Measurements from ENCODE around the gene SRGAP1.

Gene SRGAP1

DNA sequence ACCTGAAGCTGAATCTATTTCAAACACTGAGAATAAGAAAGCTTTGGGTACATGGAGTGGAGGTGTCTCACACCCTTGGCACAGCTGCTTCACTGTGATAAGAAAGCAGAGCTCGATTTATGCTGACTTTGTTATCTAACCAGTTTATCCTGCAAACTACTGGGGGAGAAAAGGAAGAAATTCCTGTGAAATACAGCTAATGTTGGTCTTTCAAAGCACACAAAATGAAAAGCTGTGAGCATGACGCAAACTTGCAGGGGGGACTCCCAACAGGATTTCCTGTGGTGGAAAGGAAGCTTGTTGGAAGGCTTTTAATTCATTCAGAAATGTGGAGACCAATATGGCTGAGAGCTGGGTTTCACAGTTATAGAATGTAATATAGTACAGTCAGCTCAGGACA is 53.4 kb downstream of the SRGAP1 start:
- DNase-seq: no peak
- Mint-ChIP-seq H3K4me1 (peaks cover 1% of the 10 kb centered on the region), H3K27me3 (peaks cover 13% of the 10 kb centered on the region), H3K27ac (no peak overlapping the region), H3K36me3 (ENCODE audit: low read depth) (no peaks in the 10 kb centered on the region), H3K9me3 (no peaks in the 10 kb centered on the region), H3K4me3 (no peak overlapping the region)
- no peak for ATAC-seq

DNA sequence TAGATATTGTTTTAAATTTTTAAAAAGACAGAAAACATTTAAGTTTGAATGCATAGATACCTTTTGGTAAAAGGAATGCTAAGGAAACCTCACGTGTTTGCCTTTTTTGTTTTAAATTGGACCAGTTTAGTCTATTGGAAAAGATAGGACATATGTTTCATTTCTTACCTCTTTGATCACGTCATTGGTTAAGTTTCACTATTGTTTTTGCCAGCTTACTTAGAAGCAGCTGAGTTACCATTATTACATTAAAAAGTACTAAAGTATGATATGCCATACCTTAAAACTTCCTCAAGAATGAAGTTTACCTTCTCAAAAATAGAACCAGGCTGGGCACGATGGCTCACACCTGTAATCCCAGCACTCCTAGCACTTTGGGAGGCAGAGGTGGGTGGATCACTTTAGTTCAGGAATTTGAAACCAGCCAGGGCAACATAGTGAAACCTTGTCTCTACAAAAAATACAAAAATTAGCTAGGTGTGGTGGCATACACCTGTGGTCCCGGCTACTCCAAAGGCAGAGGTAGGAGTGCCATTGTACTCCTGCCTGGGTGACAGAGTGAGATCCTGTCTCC is 54.4 kb downstream of the SRGAP1 start:
- H3K4me3 Mint-ChIP-seq: no peak overlapping the region
- H3K9me3 Mint-ChIP-seq: no peaks in the 10 kb centered on the region
- H3K27ac Mint-ChIP-seq: no peak overlapping the region
- no peak for DNase-seq
- peaks cover 1% of the 10 kb centered on the region for H3K4me1 Mint-ChIP-seq
- H3K27me3 Mint-ChIP-seq: peaks cover 13% of the 10 kb centered on the region
- H3K36me3 Mint-ChIP-seq (ENCODE audit: low read depth): no peaks in the 10 kb centered on the region
- ATAC-seq: no peak

DNA sequence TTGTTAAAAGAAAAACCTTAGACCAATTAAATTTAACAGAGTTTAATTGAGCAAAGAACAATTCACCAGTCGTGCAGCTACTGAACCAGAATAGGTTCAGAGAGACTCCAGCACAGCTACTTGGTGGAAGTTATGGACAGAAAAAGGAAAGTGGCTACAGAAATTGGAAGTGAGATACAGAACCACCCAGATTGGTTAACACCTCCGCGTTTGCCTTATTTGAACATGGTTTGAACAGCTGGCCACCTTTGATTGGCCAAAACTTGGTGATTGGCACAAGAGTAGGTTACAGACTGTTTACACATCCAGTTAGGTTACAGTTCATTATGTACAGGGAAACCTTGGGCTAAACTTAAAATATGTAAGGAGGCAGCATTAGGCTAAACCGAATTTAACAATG is 54.9 kb downstream of the SRGAP1 start:
- Mint-ChIP-seq H3K4me3 (no peak overlapping the region), H3K4me1 (peaks cover 1% of the 10 kb centered on the region), H3K27me3 (peaks cover 12% of the 10 kb centered on the region), H3K27ac (no peak overlapping the region), H3K9me3 (no peaks in the 10 kb centered on the region), H3K36me3 (ENCODE audit: low read depth) (no peaks in the 10 kb centered on the region)
- DNase-seq (no peak), ATAC-seq (no peak)

DNA sequence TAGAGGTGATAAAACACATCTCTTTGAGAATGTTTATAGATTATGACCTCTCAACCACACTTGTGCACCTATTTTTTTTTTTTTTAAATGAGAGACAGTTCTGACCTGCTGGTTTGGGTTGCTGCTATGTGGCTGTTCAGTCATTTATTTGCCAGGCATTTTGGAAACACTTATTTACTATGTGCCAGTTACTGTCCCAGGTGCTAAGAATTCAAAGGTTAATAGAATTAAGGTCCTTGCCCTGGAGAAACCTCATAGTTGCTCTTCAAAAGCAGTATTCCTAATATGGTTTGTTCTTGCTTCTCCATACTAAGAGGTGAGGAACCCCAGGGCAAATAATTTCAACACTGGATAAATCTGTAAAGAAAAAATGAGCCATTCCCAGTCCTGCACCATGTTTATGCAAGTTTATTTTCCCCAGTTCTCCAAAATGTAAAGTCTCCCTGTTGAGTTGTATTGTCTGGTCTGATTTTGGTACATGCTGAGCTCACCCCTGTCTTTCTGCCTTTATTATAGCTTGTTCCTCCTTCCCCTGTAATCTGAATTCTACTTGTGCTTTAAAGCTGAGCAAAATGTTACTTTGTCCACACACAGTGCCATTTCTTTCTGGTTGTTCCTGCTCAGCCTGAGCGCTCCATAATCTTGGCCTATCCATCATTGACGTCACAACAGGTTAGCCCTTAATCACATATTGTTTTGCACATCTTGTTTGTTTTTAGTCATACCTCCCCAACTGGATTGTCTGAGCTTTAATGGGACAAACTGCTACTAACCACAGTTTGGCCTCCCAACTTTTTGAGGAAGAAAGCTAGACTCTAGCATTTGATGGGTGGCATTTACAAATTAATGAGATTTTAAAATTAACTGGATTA is 56.7 kb downstream of the SRGAP1 start:
- ATAC-seq (no peak), DNase-seq (no peak)
- H3K27ac Mint-ChIP-seq: no peak overlapping the region
- no peak overlapping the region for H3K4me3 Mint-ChIP-seq
- peaks cover 12% of the 10 kb centered on the region for H3K27me3 Mint-ChIP-seq
- H3K9me3 Mint-ChIP-seq: no peaks in the 10 kb centered on the region
- peaks cover 1% of the 10 kb centered on the region for H3K4me1 Mint-ChIP-seq
- no peaks in the 10 kb centered on the region for H3K36me3 Mint-ChIP-seq (ENCODE audit: low read depth)

DNA sequence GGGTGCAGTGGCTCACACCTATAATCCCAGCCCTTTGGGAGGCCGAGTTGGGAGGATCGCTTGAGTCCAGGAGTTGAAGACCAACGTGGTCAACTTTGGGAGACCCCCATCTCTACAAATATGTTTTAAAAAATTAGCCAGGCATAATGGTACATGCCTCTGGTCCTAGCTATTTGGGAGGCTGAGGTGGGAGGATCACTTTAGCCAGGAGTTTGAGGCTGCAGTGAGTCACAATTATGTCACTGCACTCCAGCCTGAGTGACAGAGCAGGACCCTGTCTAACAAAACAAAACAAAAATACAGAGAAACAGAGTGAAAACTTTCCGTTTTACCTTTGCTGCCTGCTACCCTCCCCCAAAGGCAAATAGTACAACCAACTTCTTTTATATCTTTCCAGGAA is 60.2 kb downstream of the SRGAP1 start:
- ATAC-seq (no peak), DNase-seq (no peak)
- H3K4me1 Mint-ChIP-seq: no peaks in the 10 kb centered on the region
- no peak overlapping the region for H3K27ac Mint-ChIP-seq
- no peaks in the 10 kb centered on the region for H3K36me3 Mint-ChIP-seq (ENCODE audit: low read depth)
- H3K27me3 Mint-ChIP-seq: peaks cover 5% of the 10 kb centered on the region
- no peak overlapping the region for H3K4me3 Mint-ChIP-seq
- H3K9me3 Mint-ChIP-seq: peaks cover 4% of the 10 kb centered on the region

DNA sequence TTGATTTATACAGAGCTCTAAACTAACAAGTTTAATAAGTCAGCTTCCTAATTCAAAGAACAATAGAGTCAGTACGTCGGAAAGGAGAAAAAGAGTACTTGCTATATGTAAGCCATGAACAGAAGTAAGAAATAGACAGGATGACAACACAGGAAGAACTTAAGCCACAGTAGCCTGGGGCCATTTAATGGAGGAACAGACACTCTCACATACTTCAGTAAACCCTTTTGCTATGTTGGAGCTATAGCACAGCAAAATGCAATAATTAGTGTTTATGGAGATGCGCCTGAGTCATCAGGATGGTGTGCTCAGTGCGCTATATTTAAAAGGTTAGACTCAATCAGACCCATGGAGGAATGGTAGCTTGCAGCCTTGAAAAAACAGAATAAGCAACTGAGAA is 61.0 kb downstream of the SRGAP1 start:
- H3K4me1 Mint-ChIP-seq: no peaks in the 10 kb centered on the region
- H3K27ac Mint-ChIP-seq: no peak overlapping the region
- no peaks in the 10 kb centered on the region for H3K36me3 Mint-ChIP-seq (ENCODE audit: low read depth)
- H3K27me3 Mint-ChIP-seq: peaks cover 4% of the 10 kb centered on the region
- H3K9me3 Mint-ChIP-seq: peaks cover 4% of the 10 kb centered on the region
- no peak overlapping the region for H3K4me3 Mint-ChIP-seq
- ATAC-seq (no peak), DNase-seq (no peak)

GRCh38 chr12:63906876-63907275 is 62.4 kb downstream of the SRGAP1 start:
- H3K4me1 Mint-ChIP-seq: no peaks in the 10 kb centered on the region
- ATAC-seq (no peak), DNase-seq (no peak)
- H3K36me3 Mint-ChIP-seq (ENCODE audit: low read depth): no peaks in the 10 kb centered on the region
- H3K27me3 Mint-ChIP-seq: peaks cover 4% of the 10 kb centered on the region
- no peak overlapping the region for H3K27ac Mint-ChIP-seq
- peaks cover 4% of the 10 kb centered on the region for H3K9me3 Mint-ChIP-seq
- no peak overlapping the region for H3K4me3 Mint-ChIP-seq

DNA sequence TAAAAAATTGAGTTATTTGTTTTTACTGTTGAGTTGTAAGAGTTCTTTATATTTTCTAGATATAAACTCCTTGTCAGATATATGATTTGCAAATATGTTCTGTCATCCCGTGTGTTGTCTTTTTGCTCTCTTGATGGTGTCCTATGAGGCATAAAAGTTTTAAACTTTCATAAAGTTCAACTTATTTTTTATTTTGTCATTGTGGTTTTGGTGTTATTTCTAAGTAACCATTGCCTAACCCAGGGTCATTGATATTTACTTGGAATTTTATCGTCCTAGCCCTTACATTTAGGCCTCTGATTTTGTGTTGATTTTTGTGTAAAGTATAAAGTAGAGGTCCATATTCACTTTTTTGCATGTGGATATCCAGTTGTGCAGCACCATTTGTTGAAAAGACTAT is 63.1 kb downstream of the SRGAP1 start:
- no peak overlapping the region for H3K27ac Mint-ChIP-seq
- H3K4me1 Mint-ChIP-seq: no peaks in the 10 kb centered on the region
- ATAC-seq: no peak
- no peak for DNase-seq
- H3K4me3 Mint-ChIP-seq: no peak overlapping the region
- no peaks in the 10 kb centered on the region for H3K36me3 Mint-ChIP-seq (ENCODE audit: low read depth)
- peaks cover 4% of the 10 kb centered on the region for H3K27me3 Mint-ChIP-seq
- H3K9me3 Mint-ChIP-seq: peaks cover 4% of the 10 kb centered on the region

GRCh38 chr12:63909746-63910145 is 65.2 kb downstream of the SRGAP1 start:
- no peak for ATAC-seq
- no peaks in the 10 kb centered on the region for H3K36me3 Mint-ChIP-seq (ENCODE audit: low read depth)
- H3K27me3 Mint-ChIP-seq: peaks cover 2% of the 10 kb centered on the region
- no peak for DNase-seq
- peaks cover 4% of the 10 kb centered on the region for H3K9me3 Mint-ChIP-seq
- H3K4me1 Mint-ChIP-seq: no peaks in the 10 kb centered on the region
- no peak overlapping the region for H3K4me3 Mint-ChIP-seq
- H3K27ac Mint-ChIP-seq: no peak overlapping the region

DNA sequence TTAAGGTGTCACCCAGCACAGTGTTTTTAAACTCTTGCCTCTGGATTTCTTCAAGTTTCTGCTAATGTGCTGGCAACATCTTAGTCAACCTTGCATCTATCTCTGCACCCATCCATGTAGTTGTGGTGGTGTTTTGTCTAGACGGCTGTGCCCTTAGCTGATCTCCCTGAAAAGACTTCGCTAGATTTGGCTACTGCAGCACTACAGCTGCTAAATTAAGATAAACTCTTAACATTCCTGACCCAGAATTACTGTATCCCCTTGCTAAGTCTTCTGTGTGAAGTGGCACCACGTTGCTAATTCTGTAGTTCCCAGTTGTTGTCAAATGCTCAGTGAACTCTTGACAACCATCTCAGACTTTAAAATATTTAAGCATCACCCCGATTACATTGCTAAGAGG is 66.8 kb downstream of the SRGAP1 start:
- H3K27ac Mint-ChIP-seq: no peak overlapping the region
- H3K27me3 Mint-ChIP-seq: peaks cover 4% of the 10 kb centered on the region
- H3K4me3 Mint-ChIP-seq: no peak overlapping the region
- peaks cover 4% of the 10 kb centered on the region for H3K9me3 Mint-ChIP-seq
- ATAC-seq (no peak), DNase-seq (no peak)
- no peaks in the 10 kb centered on the region for H3K36me3 Mint-ChIP-seq (ENCODE audit: low read depth)
- H3K4me1 Mint-ChIP-seq: peaks cover 1% of the 10 kb centered on the region

DNA sequence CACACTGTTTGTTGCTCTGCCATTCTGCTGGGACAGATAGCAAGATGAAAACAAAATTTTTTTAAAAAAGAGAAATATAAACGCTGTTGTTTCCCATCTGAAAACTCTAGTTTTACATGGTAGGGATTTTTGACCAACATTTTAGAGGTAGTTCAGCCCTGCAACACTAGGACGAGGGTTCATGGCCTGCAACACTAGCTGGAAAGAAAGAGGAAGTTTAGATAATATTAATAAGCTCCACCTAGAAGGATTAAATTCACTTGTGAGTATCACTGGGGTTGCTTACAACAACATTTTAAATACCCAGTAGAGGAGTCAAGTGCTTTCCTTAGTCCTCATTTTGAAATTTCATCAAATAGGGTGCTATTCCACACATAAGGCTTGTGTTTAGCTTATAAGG is 68.2 kb downstream of the SRGAP1 start:
- Mint-ChIP-seq H3K27ac (no peak overlapping the region), H3K36me3 (ENCODE audit: low read depth) (no peaks in the 10 kb centered on the region), H3K9me3 (no peaks in the 10 kb centered on the region), H3K4me1 (peaks cover 5% of the 10 kb centered on the region), H3K4me3 (no peak overlapping the region), H3K27me3 (peaks cover 6% of the 10 kb centered on the region)
- no peak for ATAC-seq
- DNase-seq: no peak

GRCh38 chr12:63913929-63914328 is 69.4 kb downstream of the SRGAP1 start:
- Mint-ChIP-seq H3K9me3 (no peaks in the 10 kb centered on the region), H3K4me1 (peaks cover 5% of the 10 kb centered on the region), H3K27me3 (peaks cover 6% of the 10 kb centered on the region), H3K36me3 (ENCODE audit: low read depth) (no peaks in the 10 kb centered on the region), H3K27ac (no peak overlapping the region), H3K4me3 (no peak overlapping the region)
- ATAC-seq: no peak
- DNase-seq: no peak

DNA sequence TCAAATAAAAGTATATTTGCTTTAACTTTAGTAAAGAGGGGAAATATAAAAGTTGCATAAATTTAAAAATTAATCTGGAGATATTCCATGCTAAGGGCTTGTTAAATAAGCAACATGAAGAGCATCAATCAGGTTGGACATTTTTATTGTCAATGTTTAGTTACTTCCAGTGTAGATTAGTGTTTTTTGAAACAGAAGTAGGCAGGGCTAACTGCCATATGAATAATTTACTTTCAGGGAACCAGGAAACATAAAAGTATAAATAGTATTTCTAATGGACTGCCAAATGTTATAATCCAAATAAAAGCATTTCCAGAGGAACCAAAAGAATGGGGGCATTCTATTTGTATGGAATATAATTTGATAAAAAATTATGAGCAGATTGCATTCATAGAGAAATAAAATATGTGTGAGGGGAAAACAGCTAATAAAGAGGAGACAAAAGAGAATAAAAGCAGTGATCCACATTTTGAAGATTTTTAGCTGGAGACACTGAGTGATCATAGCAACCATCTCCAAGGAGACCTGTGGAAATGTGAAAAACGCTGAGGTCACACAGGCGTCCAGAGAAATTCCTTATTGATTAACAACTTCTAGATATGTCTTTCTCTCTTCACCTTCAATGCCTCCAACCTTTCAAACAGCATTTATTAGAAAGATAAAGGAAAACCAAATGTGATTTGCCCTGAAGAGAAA is 70.8 kb downstream of the SRGAP1 start:
- DNase-seq (no peak), ATAC-seq (no peak)
- peaks cover 5% of the 10 kb centered on the region for H3K27me3 Mint-ChIP-seq
- peaks cover 5% of the 10 kb centered on the region for H3K4me1 Mint-ChIP-seq
- H3K4me3 Mint-ChIP-seq: no peak overlapping the region
- no peaks in the 10 kb centered on the region for H3K9me3 Mint-ChIP-seq
- H3K27ac Mint-ChIP-seq: no peak overlapping the region
- no peaks in the 10 kb centered on the region for H3K36me3 Mint-ChIP-seq (ENCODE audit: low read depth)

GRCh38 chr12:63916561-63917476 is 72.3 kb downstream of the SRGAP1 start:
- DNase-seq (no peak), ATAC-seq (no peak)
- Mint-ChIP-seq H3K36me3 (ENCODE audit: low read depth) (no peaks in the 10 kb centered on the region), H3K9me3 (no peaks in the 10 kb centered on the region), H3K4me1 (peaks cover 5% of the 10 kb centered on the region), H3K27me3 (peaks cover 7% of the 10 kb centered on the region), H3K4me3 (no peak overlapping the region), H3K27ac (no peak overlapping the region)

All from activated naive CD8-positive, alpha-beta T cell treated with anti-CD3 and anti-CD28 coated beads, Interleukin-2, amount 50 U/mL, for 24 hours (primary cell).